ENCODE results near the gene ZNF202.

ZNF202 gene

GRCh38 chr11:123682696-123683410 lies 58.6 kb downstream of the ZNF202 start:
- no peaks in the 10 kb centered on the region for H4K20me1 ChIP-seq (ENCODE audit: insufficient read depth, low read length, poor library complexity, severe bottlenecking)
- no peaks in the 10 kb centered on the region for H3K9me2 ChIP-seq (replicated peaks; ENCODE audit: low read depth, low read length)
- no peaks in the 10 kb centered on the region for H3F3A ChIP-seq (ENCODE audit: low read depth)
- TF ChIP-seq CTCF (conservative IDR thresholded peaks at IDR 0.05; ENCODE audit: low read length) (no peak), EZH2phosphoT487 (IDR thresholded peaks at IDR 0.05; ENCODE audit: borderline replicate concordance) (no peak)
- H3K4me1 ChIP-seq (ENCODE audit: insufficient read depth, low read length, poor library complexity, severe bottlenecking) = no peaks in the 10 kb centered on the region
- H3K9me3 ChIP-seq (ENCODE audit: insufficient read depth, low read depth, low read length) = no peaks in the 10 kb centered on the region
- H2AFZ ChIP-seq (ENCODE audit: low read length) = no peak overlapping the region
- H3K9ac ChIP-seq (ENCODE audit: low read depth, low read length, poor library complexity, severe bottlenecking) = no peak overlapping the region
- H3K4me3 ChIP-seq (ENCODE audit: low read length, poor library complexity, severe bottlenecking) = no peak overlapping the region
- no peak overlapping the region for H3K4me2 ChIP-seq (ENCODE audit: low read depth, low read length, poor library complexity, severe bottlenecking)
- no peaks in the 10 kb centered on the region for H3K27me3 ChIP-seq (ENCODE audit: insufficient read depth, low read length, poor library complexity, severe bottlenecking)
- no peaks in the 10 kb centered on the region for H3K79me2 ChIP-seq (ENCODE audit: insufficient read depth, low read length)
- no peaks in the 10 kb centered on the region for H3K36me3 ChIP-seq (ENCODE audit: insufficient read depth, low read length)

GRCh38 chr11:123681030-123681429 lies 60.4 kb downstream of the ZNF202 start:
- Histone ChIP-seq H3K79me2 (ENCODE audit: insufficient read depth, low read length) (no peaks in the 10 kb centered on the region), H3K36me3 (ENCODE audit: insufficient read depth, low read length) (no peaks in the 10 kb centered on the region), H3K9me3 (ENCODE audit: insufficient read depth, low read depth, low read length) (no peaks in the 10 kb centered on the region), H2AFZ (ENCODE audit: low read length) (no peak overlapping the region), H3K4me1 (ENCODE audit: insufficient read depth, low read length, poor library complexity, severe bottlenecking) (no peaks in the 10 kb centered on the region), H3K9me2 (replicated peaks; ENCODE audit: low read depth, low read length) (no peaks in the 10 kb centered on the region), H3K9ac (ENCODE audit: low read depth, low read length, poor library complexity, severe bottlenecking) (no peak overlapping the region), H3K27me3 (ENCODE audit: insufficient read depth, low read length, poor library complexity, severe bottlenecking) (no peaks in the 10 kb centered on the region), H3F3A (ENCODE audit: low read depth) (no peaks in the 10 kb centered on the region), H3K4me3 (ENCODE audit: low read length, poor library complexity, severe bottlenecking) (no peak overlapping the region), H4K20me1 (ENCODE audit: insufficient read depth, low read length, poor library complexity, severe bottlenecking) (no peaks in the 10 kb centered on the region), H3K4me2 (ENCODE audit: low read depth, low read length, poor library complexity, severe bottlenecking) (no peak overlapping the region)
- TF ChIP-seq CTCF (conservative IDR thresholded peaks at IDR 0.05; ENCODE audit: low read length) (no peak), EZH2phosphoT487 (IDR thresholded peaks at IDR 0.05; ENCODE audit: borderline replicate concordance) (no peak)

- TF ChIP-seq EZH2phosphoT487 (IDR thresholded peaks at IDR 0.05; ENCODE audit: borderline replicate concordance) (no peak), CTCF (conservative IDR thresholded peaks at IDR 0.05; ENCODE audit: low read length) (no peak)
- no peaks in the 10 kb centered on the region for H3K36me3 ChIP-seq (ENCODE audit: insufficient read depth, low read length)
- no peaks in the 10 kb centered on the region for H3K79me2 ChIP-seq (ENCODE audit: insufficient read depth, low read length)
- no peak overlapping the region for H3K4me3 ChIP-seq (ENCODE audit: low read length, poor library complexity, severe bottlenecking)
- no peak overlapping the region for H2AFZ ChIP-seq (ENCODE audit: low read length)
- no peak overlapping the region for H3K9ac ChIP-seq (ENCODE audit: low read depth, low read length, poor library complexity, severe bottlenecking)
- H3K27me3 ChIP-seq (ENCODE audit: insufficient read depth, low read length, poor library complexity, severe bottlenecking) = no peaks in the 10 kb centered on the region
- H3K9me3 ChIP-seq (ENCODE audit: insufficient read depth, low read depth, low read length) = no peaks in the 10 kb centered on the region
- H3K4me2 ChIP-seq (ENCODE audit: low read depth, low read length, poor library complexity, severe bottlenecking) = no peak overlapping the region
- no peaks in the 10 kb centered on the region for H3F3A ChIP-seq (ENCODE audit: low read depth)
- H4K20me1 ChIP-seq (ENCODE audit: insufficient read depth, low read length, poor library complexity, severe bottlenecking) = no peaks in the 10 kb centered on the region
- H3K4me1 ChIP-seq (ENCODE audit: insufficient read depth, low read length, poor library complexity, severe bottlenecking) = no peaks in the 10 kb centered on the region
- no peaks in the 10 kb centered on the region for H3K9me2 ChIP-seq (replicated peaks; ENCODE audit: low read depth, low read length)
Observed at GRCh38 chr11:123678246-123678645, 63.2 kb downstream of the ZNF202 start.
